COLO668 (cell line): ENCODE measurements around the gene TSPAN4.

Experiments used
- DNase-seq: peaks from one replicate; lab custom pipeline; 2025; ENCODE audit not compliant: unreplicated experiment; lab: John Stamatoyannopoulos, UW

The TSPAN4 gene

GRCh38 chr11:833114-833791 lies 9.4 kb upstream of the TSPAN4 start:
- DNase-seq = peak; percentile 53

- DNase-seq = no peak
These were observed 8.8 kb upstream of the TSPAN4 start for GRCh38 chr11:833849-834311.

GRCh38 chr11:834371-835316 lies 8.0 kb upstream of the TSPAN4 start:
- peak; percentile 59 for DNase-seq

- DNase-seq = no peak
These were observed 6.4 kb upstream of the TSPAN4 start for GRCh38 chr11:836274-836673.

GRCh38 chr11:836700-837099 lies 6.0 kb upstream of the TSPAN4 start:
- DNase-seq = no peak

- no peak for DNase-seq
These were observed 5.3 kb upstream of the TSPAN4 start for GRCh38 chr11:837189-837989.

GRCh38 chr11:837990-838307 lies 4.7 kb upstream of the TSPAN4 start:
- no peak for DNase-seq

- no peak for DNase-seq
These were observed 4.0 kb upstream of the TSPAN4 start for GRCh38 chr11:838441-839279.

- no peak for DNase-seq
These were observed 3.4 kb upstream of the TSPAN4 start for GRCh38 chr11:839280-839623.

- no peak for DNase-seq
These were observed 2.6 kb upstream of the TSPAN4 start for GRCh38 chr11:839875-840617.

GRCh38 chr11:841981-842369 lies 677 bp upstream of the TSPAN4 start:
- DNase-seq = no peak

- no peak for DNase-seq
These were observed 558 bp downstream of the TSPAN4 start for GRCh38 chr11:843086-843734.

- peak; percentile 3 for DNase-seq
These were observed 1.4 kb downstream of the TSPAN4 start for GRCh38 chr11:843818-844692.

GRCh38 chr11:844693-845644 lies 2.3 kb downstream of the TSPAN4 start:
- DNase-seq = no peak

GRCh38 chr11:845872-846495 lies 3.3 kb downstream of the TSPAN4 start:
- DNase-seq = no peak

GRCh38 chr11:846496-847098 lies 3.9 kb downstream of the TSPAN4 start:
- no peak for DNase-seq

- no peak for DNase-seq
These were observed 5.2 kb downstream of the TSPAN4 start for GRCh38 chr11:847876-848275.
